Measurements from ENCODE around the gene GMPR.

GMPR gene

GRCh38 chr6:16272201-16272600 is 33.8 kb downstream of the GMPR start:
- no peak for DNase-seq (ENCODE audit: low read depth in 2 of 2)

DNA sequence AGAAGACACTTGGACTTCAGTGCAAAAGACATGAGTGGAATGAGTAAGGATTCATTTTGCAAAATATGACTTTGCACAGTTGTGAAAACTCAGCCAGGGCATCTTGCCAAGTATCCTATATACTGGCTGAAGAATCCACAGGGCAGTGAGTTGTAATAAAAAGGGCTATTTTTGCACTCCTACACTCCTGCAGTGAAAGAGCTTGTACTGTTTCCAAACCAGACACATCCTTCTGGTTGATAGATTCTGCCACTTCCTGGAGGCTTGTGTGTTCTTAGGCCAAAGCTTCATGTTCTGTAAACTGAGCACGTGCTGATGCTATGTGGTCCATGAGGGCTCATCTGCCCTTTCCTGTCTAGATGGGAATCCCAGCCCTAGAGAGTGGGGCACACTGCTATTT is 34.9 kb downstream of the GMPR start:
- DNase-seq (ENCODE audit: low read depth in 2 of 2), result no peak

DNA sequence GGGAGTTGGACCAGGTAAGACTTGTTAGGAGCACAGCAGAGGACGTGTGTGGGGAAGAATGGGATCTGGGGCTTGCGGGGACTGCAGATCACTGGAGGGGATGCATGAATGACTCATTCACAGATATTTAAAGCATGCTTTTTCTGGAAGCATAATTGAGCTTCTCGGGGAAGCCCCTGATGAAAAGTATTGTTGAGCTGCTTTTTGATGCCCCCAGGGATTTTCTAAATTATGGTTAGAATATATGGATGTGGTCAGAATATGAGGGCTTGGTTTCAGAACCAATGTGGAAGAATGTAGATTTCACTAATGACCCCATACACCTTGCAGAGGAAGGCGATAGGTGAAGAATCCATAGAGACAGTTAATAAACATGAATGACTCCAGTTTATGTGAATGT is 36.1 kb downstream of the GMPR start:
- no peak for DNase-seq (ENCODE audit: low read depth in 2 of 2)

DNA sequence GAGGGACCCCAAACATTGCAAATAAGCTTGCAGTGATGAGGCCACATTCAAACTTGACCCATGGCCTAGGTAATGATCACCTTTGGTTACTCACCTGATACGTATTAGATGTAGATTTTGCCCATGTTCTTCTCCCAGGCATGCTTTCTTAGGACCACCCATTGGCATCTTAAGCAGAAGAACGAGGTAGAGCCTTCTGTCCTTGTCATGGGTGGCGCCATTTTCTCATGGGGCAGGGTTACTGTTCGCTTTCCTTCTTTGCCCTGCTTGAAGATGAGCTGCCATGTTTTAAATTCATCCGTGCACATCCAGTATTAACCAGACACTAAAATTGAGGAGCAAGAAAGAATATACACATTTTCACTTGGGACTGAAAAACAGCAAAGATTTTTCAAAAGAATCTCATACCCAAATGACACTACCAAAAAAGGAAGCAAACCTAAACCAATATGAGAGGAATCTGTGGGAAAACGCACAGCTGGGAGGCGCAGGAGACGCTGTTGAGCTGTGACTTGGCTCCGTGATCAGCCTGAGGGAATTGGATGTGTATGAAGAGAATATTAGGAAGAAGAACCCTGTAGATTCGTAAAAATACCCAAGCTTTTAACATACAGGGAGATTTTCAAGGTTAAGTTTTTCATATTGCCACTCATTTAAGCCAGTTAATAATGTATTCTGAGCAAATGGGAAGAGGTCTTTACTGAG is 36.6 kb downstream of the GMPR start:
- no peak for DNase-seq (ENCODE audit: low read depth in 2 of 2)

- no peak for DNase-seq (ENCODE audit: low read depth in 2 of 2)
Measured at GRCh38 chr6:16277101-16277981, 39.0 kb downstream of the GMPR start.

- DNase-seq (ENCODE audit: low read depth in 2 of 2), result no peak
Measured at GRCh38 chr6:16278048-16278724, 39.8 kb downstream of the GMPR start.

- DNase-seq (ENCODE audit: low read depth in 2 of 2), result no peak
Measured at GRCh38 chr6:16278750-16279149, 40.4 kb downstream of the GMPR start.

DNA sequence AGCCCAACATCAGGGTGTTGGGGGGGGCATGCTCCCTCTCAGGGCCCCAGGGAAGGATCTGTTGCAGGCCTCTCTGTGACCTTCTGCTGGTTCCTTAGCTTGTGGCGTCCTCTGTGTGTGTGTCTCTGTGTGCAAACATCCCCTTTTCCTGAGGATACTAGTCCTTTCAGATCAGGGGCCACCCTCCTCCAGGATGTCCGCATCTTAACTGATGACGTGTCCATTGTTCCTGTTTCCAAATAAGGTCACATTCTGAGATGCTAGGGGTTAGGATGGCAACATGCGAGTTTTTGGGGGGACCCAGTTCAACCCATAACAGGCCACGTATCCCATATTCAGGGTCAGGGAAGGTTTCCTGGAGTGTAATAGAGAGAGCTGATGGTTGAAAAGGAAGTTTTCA is 40.9 kb downstream of the GMPR start:
- DNase-seq (ENCODE audit: low read depth in 2 of 2), result no peak

- no peak for DNase-seq (ENCODE audit: low read depth in 2 of 2)
Measured at GRCh38 chr6:16282370-16282769, 44.0 kb downstream of the GMPR start.

GRCh38 chr6:16284472-16284871 is 46.1 kb downstream of the GMPR start:
- no peak for DNase-seq (ENCODE audit: low read depth in 2 of 2)

DNA sequence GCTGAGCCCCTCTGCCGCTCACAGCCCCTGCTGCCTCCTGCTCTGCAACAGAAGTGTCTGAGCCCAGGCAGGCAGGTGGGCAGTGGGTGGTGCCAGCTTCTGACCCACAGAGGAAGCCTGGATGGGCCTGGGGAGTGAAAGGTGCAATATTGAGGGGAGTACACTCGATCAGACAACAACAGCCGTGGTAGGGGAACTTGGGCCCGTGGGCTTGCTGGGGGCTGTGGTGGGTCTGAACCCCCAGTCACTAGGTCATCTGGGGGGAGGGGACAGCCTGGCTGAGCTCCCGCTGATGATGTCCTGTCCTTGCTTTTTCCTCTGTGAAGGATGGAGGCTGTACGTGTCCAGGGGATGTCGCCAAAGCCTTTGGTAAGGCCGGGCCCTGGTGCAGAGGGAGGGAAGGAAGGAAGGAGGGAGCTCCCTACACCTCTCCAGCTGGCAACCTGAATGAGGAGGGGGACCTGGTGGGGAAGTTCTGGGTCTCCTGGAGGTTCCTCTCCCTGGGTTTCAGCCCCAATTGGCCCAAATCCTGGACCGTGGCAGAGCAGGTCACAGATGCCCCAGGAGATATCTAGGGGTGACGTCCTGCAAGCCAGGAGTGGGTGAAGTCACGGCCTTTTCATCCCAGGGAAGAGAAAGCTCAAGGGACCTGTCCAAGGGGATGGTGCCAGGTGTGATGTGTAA is 47.2 kb downstream of the GMPR start:
- no peak for DNase-seq (ENCODE audit: low read depth in 2 of 2)

DNA sequence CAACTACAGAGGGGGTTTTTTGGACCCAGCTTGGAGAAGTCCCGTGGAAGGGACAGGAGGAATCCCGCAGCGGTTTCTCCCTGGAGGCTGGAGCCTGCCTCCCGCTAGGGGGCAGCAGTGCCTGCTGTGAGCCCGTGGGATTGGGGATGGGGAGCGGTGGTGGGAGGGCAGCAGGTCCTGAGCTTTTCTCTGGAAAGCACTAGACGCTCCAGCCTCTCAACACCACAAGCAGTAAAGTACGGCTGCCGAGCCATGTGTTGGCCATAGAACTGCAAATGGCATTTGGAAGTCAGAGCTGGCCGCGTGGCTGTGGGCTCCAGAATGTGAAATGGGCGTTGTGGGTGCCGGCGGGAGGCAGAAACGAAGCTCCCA is 47.8 kb downstream of the GMPR start:
- peak in 1 of 2 donors; percentile 9 for DNase-seq (ENCODE audit: low read depth in 2 of 2)

- DNase-seq (ENCODE audit: low read depth in 2 of 2), result no peak
Measured at GRCh38 chr6:16288163-16288562, 49.8 kb downstream of the GMPR start.

DNA sequence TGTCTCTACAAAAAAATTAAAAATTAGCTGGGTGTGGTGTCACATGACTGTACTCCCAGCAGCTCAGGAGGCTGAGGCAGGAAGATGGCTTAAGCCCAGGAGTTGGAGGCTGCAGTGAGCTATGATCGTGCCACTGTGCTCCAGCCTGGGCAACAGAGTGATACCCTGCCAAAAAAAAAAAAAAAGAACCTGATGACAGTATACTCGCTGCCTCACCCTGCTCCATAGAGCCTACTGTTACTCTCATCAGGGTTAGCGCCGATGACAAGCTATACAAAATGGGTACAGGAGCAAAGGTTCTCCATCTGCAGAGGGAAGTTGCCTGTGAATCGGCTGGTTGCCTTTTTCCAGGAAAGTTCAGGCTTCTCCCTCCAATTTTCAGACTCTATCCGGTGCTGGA is 53.4 kb downstream of the GMPR start:
- DNase-seq (ENCODE audit: low read depth in 2 of 2), result no peak

DNA sequence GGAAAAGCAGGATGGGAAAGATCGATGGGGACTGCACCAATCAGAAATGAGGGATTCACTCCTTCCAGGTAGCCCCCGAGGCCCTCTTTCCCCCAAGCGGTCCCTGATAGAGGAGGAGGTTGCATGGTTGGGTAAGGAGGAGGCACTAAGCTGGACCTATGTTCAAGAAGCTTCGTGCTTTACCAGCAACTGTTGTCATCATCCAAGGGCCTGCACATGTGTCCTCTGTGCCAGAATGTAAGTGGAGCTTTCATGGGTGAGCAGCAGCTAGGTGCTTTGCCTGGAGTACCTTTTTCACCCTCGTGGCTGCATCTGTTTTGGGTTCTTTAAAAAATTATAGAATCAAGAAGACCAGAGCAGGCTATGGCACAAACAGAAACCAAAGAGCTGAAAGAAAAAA is 54.0 kb downstream of the GMPR start:
- DNase-seq (ENCODE audit: low read depth in 2 of 2), result no peak

DNA sequence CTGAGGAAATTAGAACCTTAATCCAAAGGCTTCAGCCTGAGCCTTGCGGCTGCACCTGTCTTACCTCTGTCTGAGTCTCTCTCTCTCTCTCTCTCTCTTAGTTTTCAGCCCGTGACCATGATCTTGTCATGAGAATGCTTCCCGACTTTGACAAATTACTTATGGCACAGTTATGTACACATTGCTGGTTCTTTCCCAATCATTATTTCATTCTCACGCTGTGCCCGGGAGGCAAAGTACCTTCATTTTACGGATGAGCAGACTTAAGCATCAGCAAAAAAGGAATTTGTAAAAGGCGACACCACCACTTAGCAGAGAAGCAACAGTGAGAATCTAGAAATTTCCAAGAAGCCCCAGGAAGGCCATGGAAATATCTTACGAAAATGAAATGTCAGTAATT is 54.6 kb downstream of the GMPR start:
- no peak for DNase-seq (ENCODE audit: low read depth in 2 of 2)

DNA sequence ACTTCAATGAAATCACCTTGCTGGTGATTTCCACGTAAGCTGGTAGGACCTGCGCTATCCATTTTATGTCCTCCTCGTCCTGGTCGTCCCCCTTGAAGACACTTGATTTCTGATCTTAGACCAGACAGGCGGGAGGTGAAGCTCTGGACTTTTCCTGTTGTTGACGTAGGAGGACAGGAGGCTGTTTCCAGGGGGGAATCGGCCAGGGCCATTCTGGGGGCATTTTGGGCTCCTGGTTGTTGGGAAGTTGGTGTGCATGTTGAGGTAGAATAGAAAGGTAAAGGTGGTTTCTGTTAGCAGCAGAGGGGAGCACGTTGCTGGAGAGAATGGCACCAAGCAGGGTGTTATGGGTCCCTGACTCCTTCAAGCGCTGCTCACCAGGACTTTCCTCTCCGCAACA is 56.0 kb downstream of the GMPR start:
- no peak for DNase-seq (ENCODE audit: low read depth in 2 of 2)

- no peak for DNase-seq (ENCODE audit: low read depth in 2 of 2)
Measured at GRCh38 chr6:16295060-16295459, 56.7 kb downstream of the GMPR start.

GRCh38 chr6:16295471-16295870 is 57.1 kb downstream of the GMPR start:
- DNase-seq (ENCODE audit: low read depth in 2 of 2), result no peak

DNA sequence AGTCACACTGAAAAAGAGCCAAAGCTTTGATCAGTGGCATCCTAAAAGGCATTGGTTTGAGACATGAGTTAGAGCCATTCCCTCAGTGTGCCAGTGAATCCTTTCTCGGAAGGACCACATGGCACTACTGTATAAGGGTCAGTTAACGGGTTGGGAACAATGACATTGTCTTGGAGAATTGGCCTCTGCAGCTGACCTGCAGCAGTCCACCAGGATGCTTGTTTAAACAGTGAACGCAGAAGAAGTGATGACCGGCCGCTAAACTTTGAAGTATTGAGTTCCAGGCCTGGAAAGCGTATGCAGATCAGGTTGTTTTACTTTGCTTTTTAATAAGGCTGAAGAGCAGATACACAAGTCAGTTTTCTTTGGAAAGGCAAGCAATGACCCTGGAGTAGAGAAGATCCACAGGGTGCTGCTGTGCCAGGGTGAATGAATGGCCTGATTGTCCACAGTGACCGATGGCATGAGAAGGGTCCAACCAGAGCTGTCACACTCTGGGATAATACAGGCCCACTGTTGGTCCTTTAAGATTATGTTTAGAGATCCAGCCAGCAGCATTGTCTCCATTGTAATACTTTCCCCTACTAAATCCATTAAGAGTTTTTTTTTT is 57.8 kb downstream of the GMPR start:
- DNase-seq (ENCODE audit: low read depth in 2 of 2), result no peak

DNA sequence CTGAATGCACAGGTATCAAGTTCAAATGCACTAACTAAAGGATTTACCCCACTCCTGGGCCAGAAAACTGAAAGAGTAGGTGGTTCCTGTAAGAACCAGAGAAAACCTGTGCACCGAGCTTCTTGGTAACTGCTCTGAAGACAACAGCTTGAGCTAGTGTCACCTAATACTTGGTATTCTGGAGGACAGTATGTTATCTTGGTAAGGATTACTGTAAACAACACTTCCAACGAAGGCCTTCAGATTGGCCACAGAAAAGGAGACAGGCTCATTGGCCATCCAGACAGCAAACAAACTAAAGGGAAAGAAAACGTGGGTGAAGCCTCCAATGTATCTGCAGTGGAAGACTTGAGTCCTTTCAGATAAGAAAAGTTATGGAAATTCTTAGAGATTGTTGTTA is 61.5 kb downstream of the GMPR start:
- DNase-seq (ENCODE audit: low read depth in 2 of 2), result no peak

- no peak for DNase-seq (ENCODE audit: low read depth in 2 of 2)
Measured at GRCh38 chr6:16301511-16301910, 63.1 kb downstream of the GMPR start.

All from stimulated activated CD4-positive, alpha-beta T cell treated with anti-CD3 and anti-CD28 coated beads, Interleukin-15, amount 100 ng/mL, for 48 hours (primary cell).